Stimulated activated naive CD4-positive, alpha-beta T cell (primary cell): ENCODE results near the gene NAPEPLD.
"Not testable (repeated sequence)": the region's sequence is repeated elsewhere in the genome, so short reads cannot be mapped to it uniquely, and the experiment has no call there.

Experiments
- DNase-seq, 6 experiments: peaks; one replicate each; lab custom pipeline; 2025; lab: John Stamatoyannopoulos, UW

Gene NAPEPLD

GRCh38 chr7:103068414-103069403 is 80.2 kb downstream of the NAPEPLD start:
- no peak for DNase-seq

DNA sequence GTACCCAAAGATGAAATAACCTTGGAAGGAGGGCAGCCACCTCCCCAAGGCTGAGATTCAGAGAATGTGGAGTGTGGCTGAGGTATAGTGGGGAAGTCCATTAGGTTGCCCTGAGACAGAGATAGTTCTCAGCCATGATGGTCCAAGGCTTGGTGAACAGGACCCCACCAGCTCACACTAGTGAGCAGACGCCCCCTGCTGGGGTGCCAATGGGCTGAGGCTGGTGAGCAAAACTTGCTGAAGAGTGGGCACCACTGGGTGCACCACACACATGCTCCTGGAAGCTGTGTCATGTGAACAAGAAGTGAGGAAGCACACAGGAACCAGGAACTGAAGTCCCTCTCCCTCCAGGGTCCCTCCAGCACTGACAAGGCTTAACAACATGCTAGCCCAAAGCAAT is 83.2 kb downstream of the NAPEPLD start:
- peak in 4 of 6 experiments; percentile 2 to 7 (median 5) for DNase-seq

DNA sequence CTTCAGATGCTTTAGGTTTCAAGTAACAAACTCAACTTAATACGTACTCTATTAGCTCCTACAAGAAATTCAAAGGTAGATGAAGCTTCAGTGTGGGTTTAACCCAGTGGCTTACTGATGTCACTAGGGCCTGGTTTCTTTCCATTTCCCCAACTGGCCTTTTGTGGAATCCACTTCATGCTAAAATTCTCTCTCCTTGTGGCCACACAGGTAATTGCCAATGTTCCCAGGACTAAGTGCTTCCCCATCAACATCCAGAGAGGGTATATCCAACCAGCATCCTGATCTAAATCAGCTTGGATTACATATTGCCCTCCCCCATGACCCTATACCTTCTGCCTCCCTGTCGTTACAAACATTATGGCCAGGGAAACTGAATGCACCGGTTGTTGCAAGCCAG is 85.0 kb downstream of the NAPEPLD start:
- no peak for DNase-seq

- no peak for DNase-seq
Measured at GRCh38 chr7:103059471-103059870, 89.4 kb downstream of the NAPEPLD start.

GRCh38 chr7:103058122-103058521 is 90.8 kb downstream of the NAPEPLD start:
- DNase-seq: no peak

GRCh38 chr7:103056006-103056405 is 92.9 kb downstream of the NAPEPLD start:
- DNase-seq: not testable (repeated sequence)

GRCh38 chr7:103051519-103051918 is 97.4 kb downstream of the NAPEPLD start:
- DNase-seq: no peak
